Body of pancreas (tissue), 4 donors: ENCODE data around the gene TOM1. TPM values are rescaled to one million over a fixed set of nuclear protein-coding genes. Genes with fewer than 3 reads are reported as not detected.
A peak's percentile ranks its signal among the peaks of the same experiment; 100 is the strongest.
"Not testable (repeated sequence)": the region's sequence is repeated elsewhere in the genome, so short reads cannot be mapped to it uniquely, and the experiment has no call there.

ENCODE experiments used
- ATAC-seq: fragments of 150-250 bp; one replicate; pipeline ENCODE4 v1.9.1; 2016
- DNase-seq, 4 donors: peaks; one replicate each; pipeline ENCODE4 v3.0.0-alpha.2; 2019
- H3K27ac ChIP-seq, 4 donors: fragments of 200-600 bp; sonication (generic); 1 replicate in 3 of 4; 2 replicates in 1 of 4; pipeline versions ENCODE4 v1.5.1 to v1.6.1; 2016 to 2019; ENCODE audit warnings: mild to moderate bottlenecking in 1 of 4, mixed read lengths in 1 of 4, moderate library complexity in 1 of 4
- H3K27me3 ChIP-seq, 2 donors: fragments of 200-600 bp; sonication (generic); one replicate each; pipeline ENCODE4 v1.6.0; 2016; ENCODE audit warnings: mild to moderate bottlenecking in 1 of 2
- H3K36me3 ChIP-seq, 2 donors: fragments of 200-600 bp; sonication (generic); replicated peaks in 1 of 2; 2 replicates each; pipeline ENCODE4 v1.5.1; 2016; ENCODE audit warnings: low read depth in 2 of 2; ENCODE audit not compliant: insufficient read depth in 1 of 2
- H3K4me1 ChIP-seq: fragments of 200-600 bp; sonication (generic); one replicate; pipeline ENCODE4 v1.6.0; 2016
- H3K4me3 ChIP-seq, 2 donors: fragments of 200-600 bp; sonication (generic); 1 replicate in 1 of 2; 2 replicates in 1 of 2; pipeline ENCODE4 v1.5.1; 2016 to 2019
- H3K9me3 ChIP-seq, 3 donors: fragments of 200-600 bp; sonication (generic); 1 replicate in 2 of 3; 2 replicates in 1 of 3; pipeline ENCODE4 v1.5.1; 2016
- CTCF ChIP-seq, 7 experiments: fragments of 450-650 bp in 4 of 7; fragments of 200-600 bp in 3 of 7; sonication (generic) in 3 of 7; IDR thresholded peaks; one replicate each; pipeline ENCODE4 v1.5.1; 2016 to 2019; ENCODE audit warnings: antibody characterized with exemption in 7 of 7
- POLR2A ChIP-seq, 3 donors: fragments of 450-650 bp; IDR thresholded peaks; one replicate each; pipeline ENCODE4 v1.6.1; 2016; ENCODE audit warnings: antibody characterized with exemption in 3 of 3, mild to moderate bottlenecking in 2 of 3
- WGBS, 2 donors: methylation state at CpG; one replicate each; pipeline ENCODE4 v1.1.5; 2017; 5-methylcytosine and 5-hydroxymethylcytosine counted together
- intact Hi-C: fragments of 100-400 bp; cut with DNase I; formaldehyde crosslinking; loops from one replicate; pipeline ENCODE4 v1.15.1; 2023
- total RNA-seq, 2 donors: library from RNA; depleted of rRNA; stranded (reverse); fragments of >200 nt; gene quantifications; one replicate each; pipeline ENCODE4 v1.1.0, GENCODE V29; 2016

The TOM1 gene
- total RNA-seq, 2 donors from 2014 or later: 34.0 to 42.2 TPM

- no peak overlapping the region for H3K4me3 ChIP-seq
- no peaks in the 10 kb centered on the region for H3K27me3 ChIP-seq
- intact Hi-C loops: no loop called here
- H3K36me3 ChIP-seq: no peaks in the 10 kb centered on the region
- no peaks in the 10 kb centered on the region for H3K9me3 ChIP-seq
- DNase-seq: no peak
- TF ChIP-seq CTCF (IDR thresholded peaks at IDR 0.05) (no peak), POLR2A (IDR thresholded peaks at IDR 0.05) (no peak)
- no peak overlapping the region for H3K27ac ChIP-seq
- peaks cover 11% of the 10 kb centered on the region for H3K4me1 ChIP-seq
- ATAC-seq: no peak
- WGBS, 2 donors: 69 to 70% methylated on average over 15 to 16 of the region's 16 CpGs
These were observed 93.7 kb downstream of the TOM1 start for GRCh38 chr22:35393116-35394010.

GRCh38 chr22:35394011-35394312 is 94.3 kb downstream of the TOM1 start:
- Histone ChIP-seq H3K36me3 (no peaks in the 10 kb centered on the region), H3K4me1 (peaks cover 17% of the 10 kb centered on the region), H3K27ac (no peak overlapping the region), H3K4me3 (no peak overlapping the region), H3K9me3 (no peaks in the 10 kb centered on the region), H3K27me3 (no peaks in the 10 kb centered on the region)
- no peak for ATAC-seq
- WGBS, 2 donors: 37 to 39% methylated on average over 4 of the region's 4 CpGs
- intact Hi-C loops: no loop called here
- no peak for TF ChIP-seq CTCF (IDR thresholded peaks at IDR 0.05)
- TF ChIP-seq POLR2A (IDR thresholded peaks at IDR 0.05): no peak
- DNase-seq: no peak

GRCh38 chr22:35394810-35395563 is 95.3 kb downstream of the TOM1 start:
- intact Hi-C loops: no loop called here
- no peak overlapping the region for H3K27ac ChIP-seq
- no peak for DNase-seq
- no peak overlapping the region for H3K4me3 ChIP-seq
- no peak for TF ChIP-seq CTCF (IDR thresholded peaks at IDR 0.05)
- no peak for TF ChIP-seq POLR2A (IDR thresholded peaks at IDR 0.05)
- WGBS, 2 donors: 85 to 92% methylated on average over 4 to 5 of the region's 5 CpGs
- no peaks in the 10 kb centered on the region for H3K27me3 ChIP-seq
- ATAC-seq: no peak
- no peaks in the 10 kb centered on the region for H3K9me3 ChIP-seq
- H3K4me1 ChIP-seq: peaks cover 23% of the 10 kb centered on the region
- no peaks in the 10 kb centered on the region for H3K36me3 ChIP-seq

- intact Hi-C loops, H3K36me3 ChIP-seq, DNase-seq, H3K9me3 ChIP-seq, H3K27me3 ChIP-seq, H3K4me3 ChIP-seq, ATAC-seq: not testable (repeated sequence)
- 79 to 85% methylated on average over 6 of the region's 6 CpGs for WGBS, 2 donors
- Histone ChIP-seq H3K27ac (peak overlapping the region in 2 of 4 donors; percentile 72 to 83), H3K4me1 (peaks cover 29% of the 10 kb centered on the region)
These were observed 96.9 kb downstream of the TOM1 start for GRCh38 chr22:35396622-35397021.

- WGBS, 2 donors: 51 to 60% methylated on average over 13 of the region's 13 CpGs
- no peak overlapping the region for H3K4me3 ChIP-seq
- H3K9me3 ChIP-seq: no peaks in the 10 kb centered on the region
- intact Hi-C loops: no loop called here
- TF ChIP-seq POLR2A (IDR thresholded peaks at IDR 0.05) (no peak), CTCF (IDR thresholded peaks at IDR 0.05) (no peak)
- ATAC-seq: peak; percentile 47
- no peaks in the 10 kb centered on the region for H3K36me3 ChIP-seq
- H3K27me3 ChIP-seq: no peaks in the 10 kb centered on the region
- H3K4me1 ChIP-seq: peaks cover 29% of the 10 kb centered on the region
- H3K27ac ChIP-seq: peak overlapping the region in 3 of 4 donors; percentile 71 to 83 (median 72)
- DNase-seq: peak; percentile 43 to 75 (median 56)
These were observed 97.6 kb downstream of the TOM1 start for GRCh38 chr22:35397095-35397904.
